ENCODE measurements around the gene ACTN4.

The ACTN4 gene

DNA sequence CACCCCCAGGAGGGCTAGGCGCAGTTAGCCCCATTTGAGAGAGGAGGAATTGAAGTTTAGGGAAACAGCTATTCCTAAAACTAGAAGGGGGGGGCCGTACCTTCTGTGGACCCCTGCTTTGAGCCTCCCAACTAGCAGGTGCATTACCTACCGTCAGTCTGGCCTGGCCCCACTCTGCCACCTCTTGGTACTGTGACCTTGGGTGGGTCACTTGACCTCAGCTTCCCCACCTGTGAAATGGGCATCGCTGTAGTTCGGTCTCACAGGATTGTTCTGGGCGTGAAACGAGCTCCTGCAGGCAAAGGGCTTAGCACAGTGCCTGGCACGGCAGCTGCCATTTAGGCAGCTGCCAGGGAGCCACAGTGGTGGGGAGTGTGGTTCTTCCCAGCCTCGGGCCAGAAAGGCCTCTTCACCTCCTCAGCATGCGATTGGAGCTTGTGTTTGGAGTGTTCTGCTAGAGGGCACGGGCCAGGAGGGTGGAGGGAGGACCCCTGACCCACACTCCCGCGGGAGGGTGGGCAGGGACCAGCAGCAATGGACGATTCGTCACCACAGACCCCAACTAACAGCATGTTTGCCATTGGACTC is 64.8 kb downstream of the ACTN4 start:
- DNase-seq, result no peak

DNA sequence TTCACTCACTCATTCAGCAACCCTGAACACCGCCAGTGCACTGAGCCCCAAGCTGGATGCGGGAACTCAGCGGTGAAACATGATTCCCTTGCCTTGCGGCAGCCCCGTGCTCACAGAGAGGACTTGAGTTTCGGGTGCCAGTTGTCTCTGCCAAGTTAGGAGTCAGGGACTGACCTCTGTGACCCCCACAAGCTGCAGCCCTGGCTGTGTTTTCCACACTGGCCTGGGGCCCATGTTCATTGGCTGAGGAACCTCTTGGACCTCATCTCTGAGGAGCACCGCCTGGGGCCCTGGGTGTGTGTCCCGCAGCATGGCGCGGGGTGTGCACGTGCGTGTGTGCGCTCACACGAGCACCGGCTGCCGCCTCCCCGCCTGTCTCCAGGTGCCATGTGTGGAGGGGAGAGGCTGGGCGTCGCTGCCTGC is 65.8 kb downstream of the ACTN4 start:
- DNase-seq, result no peak

DNA sequence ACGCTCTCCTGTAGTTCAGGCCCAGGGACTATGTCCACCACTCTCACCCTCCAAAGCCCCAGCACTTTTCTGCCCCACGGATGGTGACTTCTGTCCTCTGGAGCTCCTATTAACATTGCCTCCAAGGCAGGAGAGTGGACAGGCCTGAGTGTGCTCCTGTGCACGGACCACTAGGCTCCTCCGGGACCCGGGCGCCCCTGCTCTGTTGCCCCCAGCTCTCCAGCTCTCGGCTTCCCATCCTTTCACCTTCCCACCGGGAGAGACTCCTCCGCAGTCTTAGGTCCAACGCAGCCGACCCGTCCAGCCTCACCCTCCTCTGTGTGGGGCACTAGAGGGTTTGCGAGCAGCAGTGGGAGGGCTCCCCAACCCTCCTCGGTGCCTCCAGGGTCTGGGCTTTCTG is 66.4 kb downstream of the ACTN4 start:
- no peak for DNase-seq

DNA sequence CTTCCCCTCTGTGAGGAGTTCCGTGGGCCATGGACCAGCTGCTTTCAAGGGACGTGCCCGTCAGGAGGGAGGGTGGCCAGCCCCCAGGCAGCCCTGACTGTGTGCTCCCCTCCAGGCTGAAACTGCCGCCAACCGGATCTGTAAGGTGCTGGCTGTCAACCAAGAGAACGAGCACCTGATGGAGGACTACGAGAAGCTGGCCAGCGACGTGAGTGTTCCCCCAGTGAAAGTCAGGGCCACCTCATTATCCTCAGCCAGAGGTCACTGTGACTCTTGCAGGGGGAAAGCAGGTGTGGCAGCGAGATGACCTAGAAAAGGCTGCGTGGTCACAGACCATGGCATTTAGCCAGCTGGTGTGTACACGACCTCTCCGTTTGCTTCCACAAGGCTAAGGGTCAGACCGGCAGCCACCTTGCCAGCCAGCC is 66.9 kb downstream of the ACTN4 start:
- DNase-seq, result no peak

DNA sequence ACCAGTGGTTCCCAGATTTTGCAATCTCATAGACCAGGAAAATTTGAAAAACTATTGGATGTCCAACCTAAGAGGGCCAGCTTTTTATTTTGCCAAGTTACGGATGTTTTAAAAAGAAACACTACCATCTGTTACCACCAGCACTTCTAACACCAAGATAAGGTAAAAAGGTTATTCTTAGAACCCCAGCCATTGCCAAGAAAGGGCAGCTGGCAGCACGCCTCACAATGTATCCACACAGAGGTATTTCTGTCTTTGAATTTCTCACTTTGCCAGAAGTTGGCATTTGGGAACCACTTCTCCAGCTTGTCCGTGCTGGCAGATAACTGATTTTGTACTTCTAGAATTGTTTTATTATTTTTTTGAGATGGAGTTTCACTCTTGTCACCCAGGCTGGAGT is 68.1 kb downstream of the ACTN4 start:
- DNase-seq, result no peak

DNA sequence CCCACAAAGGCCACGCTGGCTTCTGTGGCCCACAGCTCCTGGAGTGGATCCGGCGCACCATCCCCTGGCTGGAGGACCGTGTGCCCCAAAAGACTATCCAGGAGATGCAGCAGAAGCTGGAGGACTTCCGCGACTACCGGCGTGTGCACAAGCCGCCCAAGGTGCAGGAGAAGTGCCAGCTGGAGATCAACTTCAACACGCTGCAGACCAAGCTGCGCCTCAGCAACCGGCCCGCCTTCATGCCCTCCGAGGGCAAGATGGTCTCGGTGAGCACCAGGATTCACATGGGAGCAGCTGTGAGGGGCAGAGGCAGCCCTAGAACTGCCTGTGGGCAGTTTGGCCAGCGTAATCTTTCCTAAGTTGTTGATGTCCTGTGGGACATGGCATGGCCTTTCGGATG is 69.6 kb downstream of the ACTN4 start:
- no peak for DNase-seq

DNA sequence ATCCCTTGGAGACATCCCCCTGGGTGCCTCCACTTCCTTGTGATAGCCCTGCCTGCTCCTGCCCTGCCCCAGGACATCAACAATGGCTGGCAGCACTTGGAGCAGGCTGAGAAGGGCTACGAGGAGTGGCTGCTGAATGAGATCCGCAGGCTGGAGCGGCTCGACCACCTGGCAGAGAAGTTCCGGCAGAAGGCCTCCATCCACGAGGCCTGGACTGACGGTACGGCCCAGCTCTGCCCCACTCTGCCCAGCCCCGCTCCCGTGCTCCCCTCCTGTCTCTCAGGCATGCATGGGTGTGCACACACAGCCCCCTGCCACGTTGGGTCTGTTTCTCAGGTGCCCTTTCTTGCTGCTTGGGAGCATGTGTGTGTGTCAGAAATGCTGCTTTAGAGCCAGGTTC is 70.4 kb downstream of the ACTN4 start:
- no peak for DNase-seq

DNA sequence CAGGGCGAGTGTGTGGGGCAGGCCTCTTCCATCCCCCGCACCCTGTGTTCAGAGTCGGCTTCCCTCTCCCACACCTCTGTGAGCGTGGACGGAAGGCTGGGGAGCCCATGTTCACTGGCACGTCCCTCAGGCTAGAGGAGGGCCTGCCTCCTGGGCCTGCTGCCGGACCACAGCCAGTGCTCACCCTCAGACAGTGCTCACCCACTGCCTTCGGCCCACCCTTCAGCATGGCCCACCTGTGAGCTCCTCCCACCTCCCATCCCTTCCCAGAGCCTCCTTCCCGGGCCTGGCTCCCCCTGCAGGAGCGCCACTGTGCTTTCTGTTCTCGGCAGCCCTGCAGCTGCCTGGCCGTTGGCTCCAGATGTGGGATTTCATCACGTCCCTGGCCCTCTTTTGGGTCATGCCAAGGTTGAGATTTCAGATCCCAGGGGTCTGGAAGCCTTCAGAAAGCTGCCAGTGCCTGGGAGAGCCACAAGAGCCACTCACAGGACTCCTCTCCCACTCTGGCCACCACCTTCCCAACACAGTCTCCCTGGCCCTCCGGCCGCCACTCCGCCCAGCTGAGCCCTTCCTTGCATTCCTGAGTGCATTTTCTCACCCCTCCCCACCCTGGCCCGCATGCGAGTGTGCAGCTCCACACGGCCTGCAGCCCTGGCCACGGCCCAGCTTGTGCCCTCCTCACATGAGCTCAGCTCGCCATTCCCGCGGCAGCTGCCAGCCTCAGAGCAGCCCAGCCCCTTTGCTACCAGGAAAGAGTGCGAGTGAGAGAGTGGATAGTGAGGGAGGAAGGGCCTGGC is 71.5 kb downstream of the ACTN4 start:
- no peak for DNase-seq

DNA sequence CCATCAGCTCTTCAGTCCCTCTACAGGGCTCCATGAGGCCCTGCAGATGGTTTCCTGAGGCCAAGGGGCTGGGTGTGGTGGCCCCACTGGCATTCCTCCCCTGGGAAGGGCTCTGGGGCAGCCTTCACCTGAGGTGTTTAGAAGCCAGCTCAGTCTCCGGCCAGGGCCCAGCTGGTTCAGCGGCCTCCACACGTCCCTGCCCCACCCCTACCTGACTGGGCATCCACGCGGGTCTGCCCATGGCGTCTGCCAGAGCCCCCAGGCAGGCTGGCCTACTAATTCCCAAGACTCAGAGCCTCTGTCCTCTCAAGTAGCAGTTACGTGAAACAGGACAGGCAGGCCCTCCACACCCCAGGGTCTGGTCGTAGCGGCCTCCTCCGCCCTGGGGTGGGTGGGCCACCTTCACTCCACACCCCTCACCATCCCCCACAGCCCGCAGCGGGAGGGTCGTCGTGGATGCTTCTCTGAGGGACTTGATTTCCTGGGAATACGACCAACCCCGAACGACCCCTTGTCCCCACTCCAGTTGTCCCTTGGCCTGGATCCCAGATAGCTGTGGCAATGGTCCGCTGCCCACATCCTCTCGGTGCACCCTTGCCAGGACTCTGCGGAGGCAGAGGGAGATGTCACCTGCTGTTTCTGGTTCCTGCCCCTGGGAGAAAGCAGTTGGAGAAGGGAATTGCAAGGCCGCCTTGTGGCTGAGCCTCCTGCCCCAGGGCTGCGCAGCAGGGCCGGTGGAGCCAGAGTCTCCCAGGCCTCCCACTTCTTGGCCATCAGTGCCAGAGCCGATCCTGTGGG is 72.5 kb downstream of the ACTN4 start:
- DNase-seq, result no peak

DNA sequence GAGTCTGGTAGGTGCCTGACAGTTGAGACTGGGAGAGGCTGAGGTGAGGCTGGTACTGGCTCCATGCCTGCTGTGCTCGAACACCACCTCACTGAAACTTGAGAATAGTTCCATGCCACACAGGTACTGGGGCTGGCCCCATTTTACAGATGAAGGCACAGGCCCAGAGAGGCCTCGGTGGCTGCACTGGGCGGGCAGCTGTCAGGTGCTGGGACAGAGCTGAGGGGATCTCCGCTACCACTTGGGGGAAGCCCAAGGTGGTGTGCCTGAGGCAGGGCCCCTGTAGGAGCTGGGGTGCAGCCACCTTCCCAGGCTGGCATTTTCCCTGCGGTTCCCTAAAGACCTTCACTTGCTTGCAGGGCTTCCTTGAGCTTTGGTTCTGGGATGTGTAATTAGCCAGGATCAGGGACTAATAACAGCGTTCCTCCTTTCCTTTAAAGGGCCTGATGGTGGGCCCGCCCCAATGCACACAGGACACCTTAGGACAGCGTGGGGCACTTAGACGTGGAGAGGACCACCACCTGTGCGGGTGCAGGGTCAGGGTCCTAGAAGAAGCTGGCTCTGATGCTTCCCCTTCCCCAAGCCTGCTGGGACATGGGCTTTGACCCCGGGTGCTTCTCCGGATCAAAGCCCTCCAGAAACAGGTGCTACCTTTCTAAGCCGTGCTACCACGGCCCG is 73.2 kb downstream of the ACTN4 start:
- no peak for DNase-seq

DNA sequence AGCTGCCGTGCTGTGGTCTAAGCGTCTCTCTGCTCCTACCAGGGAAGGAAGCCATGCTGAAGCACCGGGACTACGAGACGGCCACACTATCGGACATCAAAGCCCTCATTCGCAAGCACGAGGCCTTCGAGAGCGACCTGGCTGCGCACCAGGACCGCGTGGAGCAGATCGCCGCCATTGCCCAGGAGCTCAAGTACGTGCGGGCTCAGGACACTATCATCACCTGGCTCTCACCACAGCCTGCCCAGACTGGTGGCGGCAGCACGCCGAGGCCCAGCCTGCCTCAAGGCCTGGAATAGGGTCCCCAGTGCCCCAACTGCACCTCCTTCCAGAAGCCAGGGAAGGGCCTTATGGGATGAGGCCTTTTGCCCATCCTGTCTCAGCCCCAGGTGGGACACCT is 74.0 kb downstream of the ACTN4 start:
- no peak for DNase-seq

DNA sequence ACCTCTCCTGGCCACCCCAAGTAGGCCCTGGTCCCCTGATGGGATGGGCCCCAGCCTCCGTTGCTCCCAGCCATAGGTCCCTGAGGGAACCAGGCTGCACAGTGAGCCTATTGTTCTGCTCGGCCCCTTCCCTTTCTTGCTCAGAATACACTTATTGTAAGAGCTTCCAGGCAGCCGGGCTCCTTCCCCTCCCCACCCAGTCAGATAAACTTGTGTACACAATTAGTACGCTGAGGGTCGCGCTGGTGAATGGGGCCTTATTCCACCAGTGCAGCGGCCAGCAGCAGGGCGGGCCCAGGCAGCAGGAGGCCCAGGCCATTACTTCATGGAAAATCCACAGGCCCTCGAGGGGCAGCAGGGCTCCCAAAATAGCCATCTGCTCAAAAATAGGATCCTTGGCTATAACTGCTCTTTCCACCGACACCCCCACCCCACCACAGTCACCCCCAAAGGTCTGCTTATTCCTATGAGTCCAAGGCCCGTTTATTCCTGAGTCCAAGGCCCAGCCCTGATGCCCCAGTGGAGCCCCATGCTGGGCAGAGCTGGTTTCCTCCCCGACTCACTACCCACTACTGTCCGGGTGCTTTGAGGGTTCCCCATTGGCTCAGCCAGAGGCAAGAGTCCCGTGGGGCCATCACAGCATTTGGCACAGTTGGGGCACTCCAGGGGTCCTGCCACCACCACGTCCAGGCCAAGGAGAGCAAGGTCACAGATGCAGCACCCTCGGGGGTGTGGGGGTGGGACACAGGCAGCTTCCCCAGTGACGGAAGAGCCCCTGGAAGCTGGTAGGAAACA is 74.7 kb downstream of the ACTN4 start:
- no peak for DNase-seq

DNA sequence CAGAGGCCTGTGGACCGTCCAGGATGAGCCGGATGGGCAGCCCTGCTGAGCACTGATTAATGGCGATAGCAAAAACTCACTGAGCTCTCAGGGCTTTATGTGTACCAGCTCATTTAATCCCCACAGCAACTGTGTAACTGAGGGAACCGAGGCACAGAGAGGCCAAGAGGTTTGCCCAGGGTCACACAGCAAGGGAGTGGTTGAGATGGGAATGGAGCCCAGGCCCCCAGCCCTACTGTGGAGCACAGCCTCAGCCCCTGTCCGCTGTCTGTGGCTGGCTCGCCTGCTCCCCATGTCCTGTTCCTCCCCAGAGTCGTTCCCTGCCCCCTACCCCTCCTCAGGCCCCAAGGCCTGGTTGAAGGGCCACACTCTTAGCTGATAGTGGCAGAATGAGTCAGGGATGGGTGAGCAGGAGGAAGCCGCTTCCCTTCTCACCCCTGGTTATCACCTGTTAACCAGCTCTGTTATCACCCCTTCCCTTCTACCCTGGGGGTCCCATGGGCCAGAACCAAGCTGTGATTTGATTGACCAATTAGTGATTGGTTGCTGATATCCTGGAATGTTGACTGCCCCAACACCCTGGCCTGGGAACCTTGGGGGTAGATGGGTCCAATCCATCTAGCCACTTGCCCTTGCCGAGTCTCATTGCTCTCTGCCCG is 75.6 kb downstream of the ACTN4 start:
- DNase-seq, result no peak

DNA sequence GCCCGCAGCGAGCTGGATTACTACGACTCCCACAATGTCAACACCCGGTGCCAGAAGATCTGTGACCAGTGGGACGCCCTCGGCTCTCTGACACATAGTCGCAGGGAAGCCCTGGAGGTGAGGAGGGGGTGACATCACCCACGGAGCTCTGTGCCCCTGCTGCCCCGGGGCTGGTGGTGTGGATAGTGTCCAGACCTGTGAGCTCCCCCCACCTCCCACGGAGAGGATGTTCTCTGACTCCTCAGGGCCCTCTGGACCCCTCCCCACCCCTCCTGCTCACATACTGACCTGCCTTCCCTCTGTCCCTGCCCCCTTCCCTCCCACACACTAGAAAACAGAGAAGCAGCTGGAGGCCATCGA is 76.1 kb downstream of the ACTN4 start:
- no peak for DNase-seq

DNA sequence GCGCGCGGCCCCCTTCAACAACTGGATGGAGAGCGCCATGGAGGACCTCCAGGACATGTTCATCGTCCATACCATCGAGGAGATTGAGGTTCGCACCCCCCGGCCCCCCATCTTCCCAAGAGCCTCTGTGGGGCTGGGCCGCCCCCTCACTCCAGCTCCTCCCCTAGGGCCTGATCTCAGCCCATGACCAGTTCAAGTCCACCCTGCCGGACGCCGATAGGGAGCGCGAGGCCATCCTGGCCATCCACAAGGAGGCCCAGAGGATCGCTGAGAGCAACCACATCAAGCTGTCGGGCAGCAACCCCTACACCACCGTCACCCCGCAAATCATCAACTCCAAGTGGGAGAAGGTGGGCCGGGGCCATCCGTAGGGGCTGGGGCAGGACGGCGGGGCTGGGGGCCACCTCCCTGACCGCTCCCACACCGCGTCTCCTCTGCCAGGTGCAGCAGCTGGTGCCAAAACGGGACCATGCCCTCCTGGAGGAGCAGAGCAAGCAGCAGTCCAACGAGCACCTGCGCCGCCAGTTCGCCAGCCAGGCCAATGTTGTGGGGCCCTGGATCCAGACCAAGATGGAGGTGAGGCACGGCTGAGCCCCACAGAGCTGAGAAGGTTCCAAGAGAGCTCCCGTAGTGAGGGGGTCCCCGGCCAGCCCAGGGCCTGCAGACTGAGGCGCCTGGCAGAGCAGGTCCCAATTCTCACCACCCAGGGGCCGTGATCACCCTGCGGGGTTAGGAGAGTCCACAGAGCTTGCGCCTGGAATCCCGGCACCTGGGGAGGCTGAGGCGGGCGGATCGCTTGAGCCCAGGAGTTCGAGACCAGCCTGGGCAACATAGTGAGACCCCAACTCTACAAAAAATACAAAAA is 76.8 kb downstream of the ACTN4 start:
- DNase-seq, result no peak

DNA sequence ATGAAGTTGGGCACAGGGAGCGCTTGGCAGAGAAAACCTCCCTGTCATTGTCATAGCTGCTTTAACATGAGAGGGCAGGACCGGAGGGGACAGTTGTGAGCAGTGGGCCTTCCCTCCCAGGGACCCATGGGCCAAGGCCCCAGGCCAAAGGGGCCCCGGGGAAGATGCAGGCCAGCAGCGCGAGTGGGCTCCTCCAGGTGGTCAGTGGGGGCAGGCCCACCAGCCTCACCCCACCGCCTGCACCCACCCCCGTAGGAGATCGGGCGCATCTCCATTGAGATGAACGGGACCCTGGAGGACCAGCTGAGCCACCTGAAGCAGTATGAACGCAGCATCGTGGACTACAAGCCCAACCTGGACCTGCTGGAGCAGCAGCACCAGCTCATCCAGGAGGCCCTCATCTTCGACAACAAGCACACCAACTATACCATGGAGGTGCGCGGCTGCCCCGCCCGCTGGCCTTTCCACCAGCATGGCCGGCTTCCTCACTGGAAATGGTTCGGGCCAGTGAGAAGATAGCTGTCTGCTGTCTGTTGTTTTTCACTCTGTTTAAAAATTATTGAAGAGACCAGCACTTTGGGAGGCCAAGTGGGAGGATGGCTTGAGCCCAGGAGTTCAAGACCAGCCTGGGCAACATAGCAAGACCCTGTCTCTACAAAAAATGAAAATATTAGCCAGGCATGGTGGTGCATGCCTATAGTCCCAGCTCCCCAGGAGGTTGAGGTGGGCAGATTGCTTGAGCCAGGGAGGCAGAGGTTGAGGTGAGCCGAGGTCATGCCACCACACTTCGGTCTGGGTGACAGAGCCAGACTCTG is 78.2 kb downstream of the ACTN4 start:
- no peak for DNase-seq

DNA sequence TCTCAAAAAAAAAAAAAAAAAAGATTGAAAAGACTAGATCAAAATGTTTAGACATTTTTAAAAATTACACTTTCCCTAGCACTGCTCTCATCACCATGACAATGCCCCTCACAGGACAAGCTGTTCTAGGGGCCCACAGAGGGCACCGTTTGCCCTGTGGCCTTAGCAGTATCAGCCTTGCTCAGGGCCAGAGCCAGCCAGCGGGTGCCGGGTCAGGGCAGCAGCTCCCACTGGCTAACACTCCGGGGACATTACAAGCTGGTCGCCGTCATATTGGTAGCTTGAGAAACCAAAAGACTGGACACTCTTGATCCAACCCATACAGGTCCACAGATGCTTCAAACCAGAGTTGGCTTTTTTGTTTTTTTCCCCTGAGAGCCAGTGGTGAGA is 78.8 kb downstream of the ACTN4 start:
- DNase-seq, result no peak

DNA sequence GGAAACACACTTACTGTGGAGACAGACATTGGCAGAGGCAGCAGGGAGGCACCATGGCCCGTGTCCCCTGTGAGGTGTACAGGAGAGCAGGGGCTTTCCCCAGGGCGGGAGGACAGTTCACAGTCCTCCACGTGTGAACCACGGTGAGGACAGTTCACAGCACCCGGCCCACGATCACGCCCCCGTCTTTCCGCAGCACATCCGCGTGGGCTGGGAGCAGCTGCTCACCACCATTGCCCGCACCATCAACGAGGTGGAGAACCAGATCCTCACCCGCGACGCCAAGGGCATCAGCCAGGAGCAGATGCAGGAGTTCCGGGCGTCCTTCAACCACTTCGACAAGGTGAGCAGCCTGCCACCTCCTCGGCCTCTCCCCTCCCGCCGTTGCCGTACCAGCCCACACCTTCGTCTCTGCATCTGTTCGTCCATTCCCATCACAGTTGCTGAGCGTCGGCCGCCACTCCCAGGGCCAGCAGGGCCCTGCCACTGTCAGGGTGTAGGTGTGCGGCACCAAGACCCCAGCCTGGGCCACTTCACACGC is 79.4 kb downstream of the ACTN4 start:
- DNase-seq, result no peak

DNA sequence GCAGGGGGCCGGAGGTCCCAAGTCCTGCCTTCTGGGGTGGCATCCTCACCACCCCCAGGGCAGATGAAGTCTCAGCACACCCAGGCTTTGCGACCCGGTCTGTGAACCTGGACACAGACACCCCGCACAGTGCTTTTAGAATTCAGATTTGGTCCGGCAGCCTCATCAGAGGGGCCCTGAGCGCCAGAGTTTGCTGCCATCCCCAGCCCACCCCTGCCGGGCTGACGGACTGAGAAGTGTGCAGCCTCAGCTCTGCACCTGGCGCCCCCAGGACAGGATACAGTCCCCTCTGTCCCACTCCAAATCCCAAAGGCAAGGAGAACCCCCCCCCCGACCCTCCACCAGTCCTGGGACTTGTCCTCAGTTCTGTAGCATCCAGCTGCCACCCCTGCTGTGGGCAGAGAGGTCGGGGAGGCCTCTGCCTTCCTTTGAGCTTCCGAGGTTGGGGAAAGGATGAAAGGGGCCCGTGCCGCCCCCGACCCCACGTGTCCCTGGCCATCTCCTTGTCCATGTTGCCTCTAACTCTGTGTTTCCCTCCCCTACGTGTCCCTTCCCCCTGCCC is 79.9 kb downstream of the ACTN4 start:
- DNase-seq, result no peak
